ENCODE measurements around the gene FAM193A.

The FAM193A gene

DNA sequence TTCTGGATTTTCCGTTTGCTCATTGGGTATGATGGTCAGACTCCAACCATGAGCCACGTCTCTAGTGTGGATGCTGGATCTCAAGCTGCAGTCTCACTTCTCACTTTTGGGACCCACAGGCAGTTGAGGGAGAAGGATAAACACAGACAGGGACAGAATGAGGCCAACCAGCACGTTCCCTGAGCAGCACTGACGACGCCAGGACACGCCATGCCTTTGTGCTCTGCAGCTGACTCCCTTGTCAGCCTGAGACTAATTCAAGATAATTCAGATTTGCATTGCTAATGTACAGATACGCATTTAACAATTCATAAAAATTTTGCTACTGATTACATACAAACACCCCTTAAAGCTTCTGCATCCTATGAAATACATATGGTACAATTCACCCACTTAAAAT lies 106.5 kb downstream of the FAM193A start:
- Histone ChIP-seq H3K14ac (ENCODE audit: low read length in 2 of 2) (no peak overlapping the region), H3K4ac (ENCODE audit: low read depth in 1 of 2, low read length in 2 of 2) (no peak overlapping the region), H3K4me1 (ENCODE audit: control insufficient read depth, insufficient read depth, low read depth, low read length) (peaks cover 2% of the 10 kb centered on the region), H2AFZ (ENCODE audit: low read depth, low read length) (no peak overlapping the region), H3K36me3 (ENCODE audit: control insufficient read depth in 1 of 2, insufficient read depth in 2 of 2, low read depth in 1 of 2, low read length in 2 of 2) (peaks cover 55 to 84% of the 10 kb centered on the region in 2 experiments), H3K9ac (ENCODE audit: low read length) (no peak overlapping the region), H3K18ac (ENCODE audit: low read depth in 1 of 2, low read length in 2 of 2) (no peak overlapping the region), H2BK12ac (ENCODE audit: low read length in 2 of 2) (no peak overlapping the region), H2BK5ac (ENCODE audit: low read depth, low read length, poor library complexity, severe bottlenecking) (no peak overlapping the region), H3K79me1 (replicated peaks; ENCODE audit: low read length, poor library complexity, severe bottlenecking) (peaks cover 33% of the 10 kb centered on the region), H2BK15ac (ENCODE audit: low read depth, poor library complexity, severe bottlenecking) (no peak overlapping the region), H3K27me3 (ENCODE audit: control insufficient read depth in 1 of 2, insufficient read depth in 1 of 2, low read length in 2 of 2) (no peaks in the 10 kb centered on the region), H4K91ac (ENCODE audit: low read length) (no peak overlapping the region), H3K23ac (ENCODE audit: low read length in 2 of 2) (no peak overlapping the region), H3K4me2 (ENCODE audit: low read length, poor library complexity, severe bottlenecking) (no peak overlapping the region), H3K4me3 (ENCODE audit: insufficient read depth in 1 of 2, low read depth in 1 of 2, low read length in 2 of 2) (no peak overlapping the region), H4K8ac (ENCODE audit: low read length) (no peak overlapping the region), H2AK5ac (ENCODE audit: low read length, severe bottlenecking) (no peak overlapping the region), H2BK120ac (ENCODE audit: low read depth, low read length) (no peak overlapping the region), H3K9me3 (ENCODE audit: control insufficient read depth, low read length) (no peaks in the 10 kb centered on the region), H3K27ac (ENCODE audit: low read length, poor library complexity, severe bottlenecking) (no peak overlapping the region)
- WGBS: 92% methylated on average over 7 of the region's 7 CpGs
- DNase-seq: no peak

GRCh38 chr4:2643555-2643954 lies 107.1 kb downstream of the FAM193A start:
- DNase-seq: no peak
- Histone ChIP-seq H3K36me3 (ENCODE audit: control insufficient read depth in 1 of 2, insufficient read depth in 2 of 2, low read depth in 1 of 2, low read length in 2 of 2) (peaks cover 57 to 84% of the 10 kb centered on the region in 2 experiments), H3K4me3 (ENCODE audit: insufficient read depth in 1 of 2, low read depth in 1 of 2, low read length in 2 of 2) (no peak overlapping the region), H3K14ac (ENCODE audit: low read length in 2 of 2) (no peak overlapping the region), H3K9ac (ENCODE audit: low read length) (no peak overlapping the region), H3K27me3 (ENCODE audit: control insufficient read depth in 1 of 2, insufficient read depth in 1 of 2, low read length in 2 of 2) (no peaks in the 10 kb centered on the region), H3K4me1 (ENCODE audit: control insufficient read depth, insufficient read depth, low read depth, low read length) (peaks cover 2% of the 10 kb centered on the region), H3K79me1 (replicated peaks; ENCODE audit: low read length, poor library complexity, severe bottlenecking) (peaks cover 36% of the 10 kb centered on the region), H3K9me3 (ENCODE audit: control insufficient read depth, low read length) (no peaks in the 10 kb centered on the region), H2AK5ac (ENCODE audit: low read length, severe bottlenecking) (no peak overlapping the region), H4K91ac (ENCODE audit: low read length) (no peak overlapping the region), H3K18ac (ENCODE audit: low read depth in 1 of 2, low read length in 2 of 2) (no peak overlapping the region), H3K4ac (ENCODE audit: low read depth in 1 of 2, low read length in 2 of 2) (no peak overlapping the region), H2BK5ac (ENCODE audit: low read depth, low read length, poor library complexity, severe bottlenecking) (no peak overlapping the region), H3K23ac (ENCODE audit: low read length in 2 of 2) (no peak overlapping the region), H2BK12ac (ENCODE audit: low read length in 2 of 2) (no peak overlapping the region), H4K8ac (ENCODE audit: low read length) (no peak overlapping the region), H3K27ac (ENCODE audit: low read length, poor library complexity, severe bottlenecking) (no peak overlapping the region), H2AFZ (ENCODE audit: low read depth, low read length) (no peak overlapping the region), H2BK120ac (ENCODE audit: low read depth, low read length) (no peak overlapping the region), H3K4me2 (ENCODE audit: low read length, poor library complexity, severe bottlenecking) (no peak overlapping the region), H2BK15ac (ENCODE audit: low read depth, poor library complexity, severe bottlenecking) (no peak overlapping the region)
- WGBS: 100% methylated on average over 2 of the region's 5 CpGs

DNA sequence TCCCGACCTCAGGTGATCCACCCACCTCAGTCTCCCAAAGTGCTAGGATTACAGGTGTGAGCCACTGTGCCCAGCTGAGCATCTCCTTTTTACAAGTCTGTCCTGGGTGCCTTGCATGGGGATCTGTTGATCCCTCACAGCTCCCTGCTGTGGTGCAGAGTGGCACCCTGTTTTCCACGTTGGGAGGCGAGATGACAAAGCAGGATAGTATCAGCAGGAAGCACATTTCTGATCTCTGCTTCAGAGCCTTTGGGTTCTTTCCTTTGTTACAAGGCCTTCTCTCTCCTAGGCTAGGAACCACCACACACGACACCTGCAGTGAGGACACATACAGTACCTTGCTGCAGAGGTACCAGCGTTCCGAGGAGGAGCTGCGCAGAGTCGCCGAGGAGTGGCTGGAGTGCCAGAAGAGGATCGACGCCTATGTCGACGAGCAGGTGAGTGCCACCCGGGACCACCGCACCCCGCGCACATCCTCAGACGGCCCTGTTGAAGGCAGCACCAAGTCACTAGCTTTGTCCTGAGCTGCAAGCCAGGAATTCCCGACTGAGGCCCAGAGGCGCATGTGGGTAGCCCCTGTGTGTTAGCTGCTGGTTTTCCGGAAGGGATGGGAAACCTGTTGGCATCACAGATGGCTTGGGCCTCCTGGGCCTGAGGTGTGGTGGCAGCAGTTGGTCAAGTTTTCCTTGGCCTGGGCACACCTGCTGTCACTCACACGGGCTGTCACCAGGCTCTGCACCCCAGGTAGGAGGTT lies 110.1 kb downstream of the FAM193A start:
- Histone ChIP-seq H2BK15ac (ENCODE audit: low read depth, poor library complexity, severe bottlenecking) (no peak overlapping the region), H4K8ac (ENCODE audit: low read length) (no peak overlapping the region), H3K23ac (ENCODE audit: low read length in 2 of 2) (no peak overlapping the region), H2BK5ac (ENCODE audit: low read depth, low read length, poor library complexity, severe bottlenecking) (no peak overlapping the region), H3K27me3 (ENCODE audit: control insufficient read depth in 1 of 2, insufficient read depth in 1 of 2, low read length in 2 of 2) (no peaks in the 10 kb centered on the region), H3K9ac (ENCODE audit: low read length) (no peak overlapping the region), H2AK5ac (ENCODE audit: low read length, severe bottlenecking) (no peak overlapping the region), H4K91ac (ENCODE audit: low read length) (no peak overlapping the region), H3K27ac (ENCODE audit: low read length, poor library complexity, severe bottlenecking) (no peak overlapping the region), H3K4me3 (ENCODE audit: insufficient read depth in 1 of 2, low read depth in 1 of 2, low read length in 2 of 2) (no peak overlapping the region), H3K18ac (ENCODE audit: low read depth in 1 of 2, low read length in 2 of 2) (no peak overlapping the region), H2BK120ac (ENCODE audit: low read depth, low read length) (no peak overlapping the region), H3K79me1 (replicated peaks; ENCODE audit: low read length, poor library complexity, severe bottlenecking) (peaks cover 44% of the 10 kb centered on the region), H3K4me1 (ENCODE audit: control insufficient read depth, insufficient read depth, low read depth, low read length) (peaks cover 2% of the 10 kb centered on the region), H2AFZ (ENCODE audit: low read depth, low read length) (no peak overlapping the region), H3K36me3 (ENCODE audit: control insufficient read depth in 1 of 2, insufficient read depth in 2 of 2, low read depth in 1 of 2, low read length in 2 of 2) (peaks cover 67 to 83% of the 10 kb centered on the region in 2 experiments), H3K4ac (ENCODE audit: low read depth in 1 of 2, low read length in 2 of 2) (no peak overlapping the region), H3K4me2 (ENCODE audit: low read length, poor library complexity, severe bottlenecking) (no peak overlapping the region), H3K14ac (ENCODE audit: low read length in 2 of 2) (no peak overlapping the region), H2BK12ac (ENCODE audit: low read length in 2 of 2) (no peak overlapping the region), H3K9me3 (ENCODE audit: control insufficient read depth, low read length) (no peaks in the 10 kb centered on the region)
- WGBS: 97% methylated on average over 22 of the region's 22 CpGs
- DNase-seq: no peak

GRCh38 chr4:2647403-2648158 lies 111.1 kb downstream of the FAM193A start:
- H3K27me3 ChIP-seq (ENCODE audit: control insufficient read depth in 1 of 2, insufficient read depth in 1 of 2, low read length in 2 of 2): no peaks in the 10 kb centered on the region
- no peak overlapping the region for H2BK5ac ChIP-seq (ENCODE audit: low read depth, low read length, poor library complexity, severe bottlenecking)
- H3K79me1 ChIP-seq (replicated peaks; ENCODE audit: low read length, poor library complexity, severe bottlenecking): peaks cover 50% of the 10 kb centered on the region
- H2BK120ac ChIP-seq (ENCODE audit: low read depth, low read length): no peak overlapping the region
- H3K4me3 ChIP-seq (ENCODE audit: insufficient read depth in 1 of 2, low read depth in 1 of 2, low read length in 2 of 2): no peak overlapping the region
- no peak overlapping the region for H2BK12ac ChIP-seq (ENCODE audit: low read length in 2 of 2)
- no peak overlapping the region for H2AFZ ChIP-seq (ENCODE audit: low read depth, low read length)
- H3K23ac ChIP-seq (ENCODE audit: low read length in 2 of 2): no peak overlapping the region
- no peak overlapping the region for H3K4ac ChIP-seq (ENCODE audit: low read depth in 1 of 2, low read length in 2 of 2)
- no peaks in the 10 kb centered on the region for H3K9me3 ChIP-seq (ENCODE audit: control insufficient read depth, low read length)
- H4K8ac ChIP-seq (ENCODE audit: low read length): no peak overlapping the region
- no peak overlapping the region for H3K4me2 ChIP-seq (ENCODE audit: low read length, poor library complexity, severe bottlenecking)
- H3K9ac ChIP-seq (ENCODE audit: low read length): no peak overlapping the region
- H2BK15ac ChIP-seq (ENCODE audit: low read depth, poor library complexity, severe bottlenecking): no peak overlapping the region
- H3K4me1 ChIP-seq (ENCODE audit: control insufficient read depth, insufficient read depth, low read depth, low read length): peaks cover 2% of the 10 kb centered on the region
- no peak overlapping the region for H2AK5ac ChIP-seq (ENCODE audit: low read length, severe bottlenecking)
- H3K18ac ChIP-seq (ENCODE audit: low read depth in 1 of 2, low read length in 2 of 2): no peak overlapping the region
- no peak overlapping the region for H3K27ac ChIP-seq (ENCODE audit: low read length, poor library complexity, severe bottlenecking)
- no peak for DNase-seq
- 98% methylated on average over 10 of the region's 10 CpGs for WGBS
- no peak overlapping the region for H3K14ac ChIP-seq (ENCODE audit: low read length in 2 of 2)
- H4K91ac ChIP-seq (ENCODE audit: low read length): no peak overlapping the region
- H3K36me3 ChIP-seq (ENCODE audit: control insufficient read depth in 1 of 2, insufficient read depth in 2 of 2, low read depth in 1 of 2, low read length in 2 of 2): peaks cover 71 to 86% of the 10 kb centered on the region in 2 experiments
